ENCODE results near the gene DOK6. TPM values are rescaled to one million over a fixed set of nuclear protein-coding genes. Genes with fewer than 3 reads are reported as not detected.

The DOK6 gene
- under 1 TPM in 1 of 2 experiments, not detected in 1; 0.02 TPM for total RNA-seq

DNA sequence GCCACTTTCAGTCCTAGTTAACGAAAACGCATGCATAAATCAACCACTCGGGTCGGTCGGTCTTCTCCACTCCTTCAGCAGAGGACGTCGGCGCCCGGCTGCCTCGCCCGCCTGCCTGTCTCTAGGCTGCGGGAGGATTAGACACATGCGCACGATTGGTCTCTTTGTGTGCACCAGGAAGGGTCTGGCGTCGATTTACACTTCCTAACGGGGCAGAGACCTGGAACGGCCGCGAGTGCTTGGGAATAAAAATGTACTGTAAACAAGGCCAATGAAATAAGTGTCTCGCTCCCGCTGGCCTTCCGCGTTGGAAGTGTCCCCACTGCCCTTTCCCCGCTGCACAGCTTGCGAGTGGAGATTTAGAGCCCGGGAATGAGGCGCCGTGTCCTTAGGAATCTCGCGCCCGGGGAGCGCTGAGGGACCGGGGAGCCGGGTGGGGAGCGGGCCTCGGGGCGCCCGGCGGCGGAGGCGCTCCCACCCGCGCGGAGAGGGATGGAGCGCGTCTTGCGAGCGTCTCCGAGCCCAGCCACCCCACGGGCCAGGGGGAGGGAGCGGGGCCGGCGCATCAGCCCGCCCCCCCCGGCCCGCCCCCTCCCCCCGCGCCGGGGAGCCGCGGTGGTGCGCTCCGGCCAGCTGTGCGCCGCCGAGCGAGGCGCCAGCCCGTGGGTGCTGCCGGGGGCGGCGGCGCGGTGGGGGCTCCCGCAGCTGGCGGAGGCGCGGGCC, at the start of gene DOK6:
Gene DOK6, plus strand, starts transcription at position 636 of the 723 bp plus-strand sequence.

Data from activated naive CD4-positive, alpha-beta T cell treated with anti-CD3 and anti-CD28 coated beads, Interleukin-2, amount 10 ng/mL, durations not matched to agents 5 hours and 36 hours (primary cell).